PFSK-1 (cell line): ENCODE measurements around the gene COL21A1.

Source experiments
- POLR2AphosphoS5 ChIP-seq: IDR thresholded peaks from 2 replicates; pipeline ENCODE4 v1.6.1; 2012; ENCODE audit warnings: low read depth, mild to moderate bottlenecking, control low read depth, low read length, moderate library complexity
- TAF1 ChIP-seq: IDR thresholded peaks from 2 replicates; pipeline ENCODE4 v1.6.1; 2012; ENCODE audit warnings: low read length, control low read depth, borderline replicate concordance; ENCODE audit not compliant: insufficient read depth
- TF ChIP-seq, protein P1 (sequence below), 2 experiments: IDR thresholded peaks; 2 replicates each; pipeline versions ENCODE4 v1.6.1 to v1.8.0; 2011 to 2012; ENCODE audit warnings: low read depth in 2 of 2, low read length in 2 of 2, control low read depth in 1 of 2, inconsistent platforms in 1 of 2, mild to moderate bottlenecking in 1 of 2, moderate library complexity in 1 of 2; ENCODE audit not compliant: insufficient read depth in 1 of 2

- no peak for TF ChIP-seq POLR2AphosphoS5
- no peak for TF ChIP-seq TAF1
- TF ChIP-seq, protein P1, sequence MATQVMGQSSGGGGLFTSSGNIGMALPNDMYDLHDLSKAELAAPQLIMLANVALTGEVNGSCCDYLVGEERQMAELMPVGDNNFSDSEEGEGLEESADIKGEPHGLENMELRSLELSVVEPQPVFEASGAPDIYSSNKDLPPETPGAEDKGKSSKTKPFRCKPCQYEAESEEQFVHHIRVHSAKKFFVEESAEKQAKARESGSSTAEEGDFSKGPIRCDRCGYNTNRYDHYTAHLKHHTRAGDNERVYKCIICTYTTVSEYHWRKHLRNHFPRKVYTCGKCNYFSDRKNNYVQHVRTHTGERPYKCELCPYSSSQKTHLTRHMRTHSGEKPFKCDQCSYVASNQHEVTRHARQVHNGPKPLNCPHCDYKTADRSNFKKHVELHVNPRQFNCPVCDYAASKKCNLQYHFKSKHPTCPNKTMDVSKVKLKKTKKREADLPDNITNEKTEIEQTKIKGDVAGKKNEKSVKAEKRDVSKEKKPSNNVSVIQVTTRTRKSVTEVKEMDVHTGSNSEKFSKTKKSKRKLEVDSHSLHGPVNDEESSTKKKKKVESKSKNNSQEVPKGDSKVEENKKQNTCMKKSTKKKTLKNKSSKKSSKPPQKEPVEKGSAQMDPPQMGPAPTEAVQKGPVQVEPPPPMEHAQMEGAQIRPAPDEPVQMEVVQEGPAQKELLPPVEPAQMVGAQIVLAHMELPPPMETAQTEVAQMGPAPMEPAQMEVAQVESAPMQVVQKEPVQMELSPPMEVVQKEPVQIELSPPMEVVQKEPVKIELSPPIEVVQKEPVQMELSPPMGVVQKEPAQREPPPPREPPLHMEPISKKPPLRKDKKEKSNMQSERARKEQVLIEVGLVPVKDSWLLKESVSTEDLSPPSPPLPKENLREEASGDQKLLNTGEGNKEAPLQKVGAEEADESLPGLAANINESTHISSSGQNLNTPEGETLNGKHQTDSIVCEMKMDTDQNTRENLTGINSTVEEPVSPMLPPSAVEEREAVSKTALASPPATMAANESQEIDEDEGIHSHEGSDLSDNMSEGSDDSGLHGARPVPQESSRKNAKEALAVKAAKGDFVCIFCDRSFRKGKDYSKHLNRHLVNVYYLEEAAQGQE (IDR thresholded peaks at IDR 0.05; ENCODE audit: insufficient read depth in 1 of 2, low read depth in 2 of 2, low read length in 2 of 2) = no peak
Measured at GRCh38 chr6:56043761-56044160, 203.6 kb downstream of the COL21A1 start.
